ENCODE results near the gene RELN.
"Not testable (repeated sequence)": the region's sequence is repeated elsewhere in the genome, so short reads cannot be mapped to it uniquely, and the experiment has no call there.

The RELN gene

GRCh38 chr7:103824251-103824650 lies 165.2 kb downstream of the RELN start:
- no peak for DNase-seq

GRCh38 chr7:103823084-103823483 lies 166.4 kb downstream of the RELN start:
- no peak for DNase-seq

- no peak for DNase-seq
Observed at GRCh38 chr7:103821092-103821491, 168.4 kb downstream of the RELN start.

- DNase-seq: not testable (repeated sequence)
Observed at GRCh38 chr7:103815972-103816371, 173.5 kb downstream of the RELN start.

- no peak for DNase-seq
Observed at GRCh38 chr7:103813970-103814369, 175.5 kb downstream of the RELN start.

- no peak for DNase-seq
Observed at GRCh38 chr7:103811997-103812396, 177.5 kb downstream of the RELN start.

- DNase-seq: no peak
Observed at GRCh38 chr7:103811290-103811689, 178.2 kb downstream of the RELN start.

GRCh38 chr7:103810112-103810744 lies 179.2 kb downstream of the RELN start:
- no peak for DNase-seq

GRCh38 chr7:103809229-103809994 lies 180.0 kb downstream of the RELN start:
- DNase-seq: no peak

GRCh38 chr7:103805346-103805745 lies 184.1 kb downstream of the RELN start:
- DNase-seq: no peak

GRCh38 chr7:103803631-103804030 lies 185.8 kb downstream of the RELN start:
- no peak for DNase-seq

GRCh38 chr7:103799298-103799697 lies 190.2 kb downstream of the RELN start:
- no peak for DNase-seq

- DNase-seq: no peak
Observed at GRCh38 chr7:103797647-103798307, 191.7 kb downstream of the RELN start.

GRCh38 chr7:103796327-103796962 lies 193.0 kb downstream of the RELN start:
- DNase-seq: no peak

- no peak for DNase-seq
Observed at GRCh38 chr7:103795787-103796186, 193.7 kb downstream of the RELN start.

- no peak for DNase-seq
Observed at GRCh38 chr7:103795107-103795506, 194.4 kb downstream of the RELN start.

- DNase-seq: no peak
Observed at GRCh38 chr7:103794424-103794823, 195.0 kb downstream of the RELN start.

- DNase-seq: no peak
Observed at GRCh38 chr7:103793614-103794013, 195.8 kb downstream of the RELN start.

GRCh38 chr7:103791894-103792293 lies 197.6 kb downstream of the RELN start:
- DNase-seq: no peak

GRCh38 chr7:103787041-103787440 lies 202.4 kb downstream of the RELN start:
- not testable (repeated sequence) for DNase-seq

- no peak for DNase-seq
Observed at GRCh38 chr7:103784646-103785286, 204.7 kb downstream of the RELN start.

GRCh38 chr7:103781409-103781808 lies 208.0 kb downstream of the RELN start:
- DNase-seq: no peak

GRCh38 chr7:103780561-103780960 lies 208.9 kb downstream of the RELN start:
- DNase-seq: not testable (repeated sequence)

Data from DMS79 (cell line).